Thoracic aorta (tissue), 2 donors: ENCODE data around the gene PLCB1. TPM values are rescaled to one million over a fixed set of nuclear protein-coding genes. Genes with fewer than 3 reads are reported as not detected.

Source experiments
- ATAC-seq: fragments of 150-250 bp; one replicate; pipeline ENCODE4 v1.8.0; 2017; ENCODE audit warnings: low read depth; ENCODE audit not compliant: insufficient number of reproducible peaks, low FRiP score
- DNase-seq: peaks from one replicate; pipeline ENCODE4 v3.0.0-alpha.2; 2020; ENCODE audit warnings: low spot score
- H3K27ac ChIP-seq, 2 donors: fragments of 200-600 bp; sonication (generic); 1 replicate in 1 of 2; 2 replicates in 1 of 2; pipeline ENCODE4 v1.5.1; 2016; ENCODE audit warnings: mild to moderate bottlenecking in 2 of 2, moderate library complexity in 2 of 2
- H3K27me3 ChIP-seq: fragments of 200-600 bp; sonication (generic); replicated peaks from 2 replicates; pipeline ENCODE4 v1.6.0; 2016; ENCODE audit warnings: mild to moderate bottlenecking; ENCODE audit not compliant: insufficient read depth
- H3K36me3 ChIP-seq: fragments of 200-600 bp; sonication (generic); one replicate; pipeline ENCODE4 v1.5.1; 2016
- H3K4me1 ChIP-seq, 2 donors: fragments of 200-600 bp; sonication (generic); 1 replicate in 1 of 2; 2 replicates in 1 of 2; pipeline versions ENCODE4 v1.5.1 to v1.6.0; 2016; ENCODE audit warnings: low read depth in 2 of 2, mild to moderate bottlenecking in 1 of 2; ENCODE audit not compliant: control insufficient read depth in 1 of 2
- H3K4me3 ChIP-seq: fragments of 200-600 bp; sonication (generic); 2 replicates; pipeline ENCODE4 v1.5.1; 2016; ENCODE audit warnings: mild to moderate bottlenecking
- H3K9me3 ChIP-seq: fragments of 200-600 bp; sonication (generic); 2 replicates; pipeline ENCODE4 v1.5.1; 2016
- total RNA-seq, 2 donors: library from RNA; depleted of rRNA; stranded (reverse); fragments of >200 nt; gene quantifications; one replicate each; pipeline versions ENCODE4 v1.1.0 to v1.2.3, GENCODE V29; 2016
- TF ChIP-seq, protein P1 (sequence below): fragments of 200-600 bp; sonication (generic); IDR thresholded peaks from one replicate; pipeline ENCODE4 v1.5.1; 2019; ENCODE audit warnings: antibody characterized with exemption

The PLCB1 gene
- total RNA-seq, 2 donors from 2014 or later = 10.8 to 16.3 TPM

DNA sequence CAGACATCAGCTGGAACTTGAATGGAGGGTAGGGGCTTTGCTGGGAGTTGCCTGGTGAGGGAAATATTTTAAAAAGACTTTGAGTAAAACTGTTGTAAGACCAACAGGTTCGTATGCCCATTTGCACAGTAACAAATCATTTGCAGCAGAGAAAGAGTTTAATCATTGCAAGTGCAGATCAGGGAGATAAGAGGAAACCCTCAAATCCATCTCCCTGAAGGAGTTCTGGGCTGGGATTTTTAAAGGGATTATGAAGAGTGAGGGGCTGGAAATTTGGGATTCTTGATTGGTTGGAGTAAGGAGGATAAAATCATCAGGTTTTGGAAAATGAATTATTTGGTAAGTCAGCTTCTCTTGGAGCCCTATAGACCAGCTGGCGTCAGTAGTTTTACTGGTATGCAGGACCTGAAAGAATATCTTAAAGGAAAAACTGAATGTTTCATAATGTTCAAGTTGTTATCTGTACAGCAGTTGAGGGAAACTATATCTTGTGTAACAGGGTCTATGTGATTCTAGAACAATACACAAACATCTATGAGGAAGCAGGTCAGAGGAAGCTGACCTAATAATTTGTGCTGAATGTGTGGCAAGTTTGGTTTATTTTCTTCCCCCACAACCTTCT, 295.5 kb downstream of the PLCB1 start:
- Histone ChIP-seq H3K27ac (no peak overlapping the region), H3K9me3 (no peaks in the 10 kb centered on the region), H3K36me3 (no peaks in the 10 kb centered on the region), H3K4me1 (no peaks in the 10 kb centered on the region), H3K27me3 (no peaks in the 10 kb centered on the region), H3K4me3 (no peak overlapping the region)
- DNase-seq = no peak
- TF ChIP-seq, protein P1, sequence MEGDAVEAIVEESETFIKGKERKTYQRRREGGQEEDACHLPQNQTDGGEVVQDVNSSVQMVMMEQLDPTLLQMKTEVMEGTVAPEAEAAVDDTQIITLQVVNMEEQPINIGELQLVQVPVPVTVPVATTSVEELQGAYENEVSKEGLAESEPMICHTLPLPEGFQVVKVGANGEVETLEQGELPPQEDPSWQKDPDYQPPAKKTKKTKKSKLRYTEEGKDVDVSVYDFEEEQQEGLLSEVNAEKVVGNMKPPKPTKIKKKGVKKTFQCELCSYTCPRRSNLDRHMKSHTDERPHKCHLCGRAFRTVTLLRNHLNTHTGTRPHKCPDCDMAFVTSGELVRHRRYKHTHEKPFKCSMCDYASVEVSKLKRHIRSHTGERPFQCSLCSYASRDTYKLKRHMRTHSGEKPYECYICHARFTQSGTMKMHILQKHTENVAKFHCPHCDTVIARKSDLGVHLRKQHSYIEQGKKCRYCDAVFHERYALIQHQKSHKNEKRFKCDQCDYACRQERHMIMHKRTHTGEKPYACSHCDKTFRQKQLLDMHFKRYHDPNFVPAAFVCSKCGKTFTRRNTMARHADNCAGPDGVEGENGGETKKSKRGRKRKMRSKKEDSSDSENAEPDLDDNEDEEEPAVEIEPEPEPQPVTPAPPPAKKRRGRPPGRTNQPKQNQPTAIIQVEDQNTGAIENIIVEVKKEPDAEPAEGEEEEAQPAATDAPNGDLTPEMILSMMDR = no peak
- ATAC-seq = no peak

DNA sequence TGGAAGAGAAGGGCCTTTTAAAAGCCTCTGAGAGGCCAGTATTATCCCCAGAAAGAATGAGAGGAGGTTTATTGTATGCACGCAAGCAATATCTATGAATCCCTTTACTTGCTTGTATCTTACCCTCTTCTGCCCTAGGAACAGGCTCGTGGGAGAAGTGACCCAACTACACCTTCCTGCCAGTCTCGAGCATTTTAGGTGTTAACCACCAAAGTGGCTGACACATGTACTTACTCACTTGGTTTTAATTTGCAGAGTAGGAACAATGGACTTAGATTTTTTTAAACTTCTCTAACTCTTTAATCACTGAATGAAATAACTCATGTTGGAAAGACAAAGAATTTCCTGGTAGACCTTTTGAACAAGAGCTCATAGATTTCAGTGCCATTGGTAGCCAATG, 296.9 kb downstream of the PLCB1 start:
- no peak overlapping the region for H3K4me3 ChIP-seq
- DNase-seq (no peak), ATAC-seq (no peak)
- TF ChIP-seq, protein P1 = no peak
- no peaks in the 10 kb centered on the region for H3K27me3 ChIP-seq
- no peaks in the 10 kb centered on the region for H3K9me3 ChIP-seq
- H3K36me3 ChIP-seq = no peaks in the 10 kb centered on the region
- no peak overlapping the region for H3K27ac ChIP-seq
- no peaks in the 10 kb centered on the region for H3K4me1 ChIP-seq

- Histone ChIP-seq H3K4me3 (no peak overlapping the region), H3K27ac (no peak overlapping the region), H3K36me3 (no peaks in the 10 kb centered on the region), H3K27me3 (no peaks in the 10 kb centered on the region), H3K4me1 (no peaks in the 10 kb centered on the region), H3K9me3 (no peaks in the 10 kb centered on the region)
- ATAC-seq (no peak), DNase-seq (no peak)
- TF ChIP-seq, protein P1 = no peak
Observed at GRCh38 chr20:8431538-8432434, 299.7 kb downstream of the PLCB1 start.

GRCh38 chr20:8432435-8433148, 300.5 kb downstream of the PLCB1 start:
- Histone ChIP-seq H3K9me3 (no peaks in the 10 kb centered on the region), H3K4me3 (no peak overlapping the region), H3K27ac (no peak overlapping the region), H3K4me1 (no peaks in the 10 kb centered on the region), H3K27me3 (no peaks in the 10 kb centered on the region), H3K36me3 (no peaks in the 10 kb centered on the region)
- no peak for ATAC-seq
- TF ChIP-seq, protein P1 = no peak
- DNase-seq = no peak

DNA sequence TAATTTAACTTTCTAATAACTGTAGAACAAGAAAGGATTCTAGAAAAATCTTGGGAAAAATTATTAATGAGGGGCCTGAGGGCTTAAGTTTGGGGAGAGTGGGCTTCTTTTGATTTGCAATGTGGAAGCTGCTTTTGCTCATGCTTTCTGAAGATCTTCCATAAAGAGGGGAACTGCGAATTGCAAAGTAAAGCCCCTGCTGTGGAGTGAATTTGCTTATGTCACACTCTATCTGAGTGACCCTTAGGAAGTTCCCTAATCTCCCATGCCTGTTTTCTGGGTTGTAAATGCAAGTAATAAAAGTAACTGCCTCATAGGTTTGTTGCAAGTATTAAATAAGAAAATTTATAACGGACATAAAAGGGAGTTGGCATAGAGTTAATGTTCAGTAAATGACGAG, 301.2 kb downstream of the PLCB1 start:
- Histone ChIP-seq H3K9me3 (no peaks in the 10 kb centered on the region), H3K27ac (no peak overlapping the region), H3K4me3 (no peak overlapping the region), H3K4me1 (no peaks in the 10 kb centered on the region), H3K27me3 (no peaks in the 10 kb centered on the region), H3K36me3 (no peaks in the 10 kb centered on the region)
- TF ChIP-seq, protein P1 = no peak
- no peak for ATAC-seq
- DNase-seq = no peak
